Astrocyte (in vitro differentiated cells and primary cell): ENCODE data around the gene ANKLE1. TPM values are rescaled to one million over a fixed set of nuclear protein-coding genes. Genes with fewer than 3 reads are reported as not detected.
A peak's percentile ranks its signal among the peaks of the same experiment; 100 is the strongest.

ENCODE experiments used
- DNase-seq: peaks from one replicate; pipeline ENCODE4 v3.0.0-alpha.2; 2010; ENCODE audit warnings: low read depth
- FAIRE-seq: peaks from 2 replicates; lab custom pipeline; 2011; peaks lifted over from hg19 to GRCh38; lab: Jason Lieb, UNC
- H2AFZ ChIP-seq: 2 replicates; pipeline ENCODE4 v1.6.0; 2012; ENCODE audit warnings: low read depth, low read length, inconsistent platforms
- H3K27ac ChIP-seq: 2 replicates; pipeline ENCODE4 v1.5.1; 2011; ENCODE audit warnings: low read depth, low read length, inconsistent platforms
- H3K27me3 ChIP-seq: 2 replicates; pipeline ENCODE4 v1.6.0; 2011; ENCODE audit warnings: low read length, inconsistent platforms; ENCODE audit not compliant: insufficient read depth
- H3K36me3 ChIP-seq: 2 replicates; pipeline ENCODE4 v1.5.1; 2011; ENCODE audit warnings: low read length, inconsistent platforms; ENCODE audit not compliant: insufficient read depth
- H3K4me1 ChIP-seq: 2 replicates; pipeline ENCODE4 v1.5.1; 2011; ENCODE audit warnings: low read length, inconsistent platforms; ENCODE audit not compliant: insufficient read depth
- H3K4me2 ChIP-seq: 2 replicates; pipeline ENCODE4 v1.6.0; 2012; ENCODE audit warnings: low read length, inconsistent platforms
- H3K4me3 ChIP-seq: 2 replicates; pipeline ENCODE4 v1.5.1; 2011; ENCODE audit warnings: low read depth, mild to moderate bottlenecking, low read length, inconsistent platforms; ENCODE audit not compliant: insufficient read depth
- H3K79me2 ChIP-seq: 2 replicates; pipeline ENCODE4 v1.6.0; 2012; ENCODE audit warnings: mild to moderate bottlenecking, low read length, inconsistent platforms; ENCODE audit not compliant: insufficient read depth
- H3K9ac ChIP-seq: 2 replicates; pipeline ENCODE4 v1.6.0; 2012; ENCODE audit warnings: mild to moderate bottlenecking, low read length, inconsistent platforms
- H3K9me3 ChIP-seq: 2 replicates; pipeline ENCODE4 v1.5.1; 2012; ENCODE audit warnings: low read depth, mild to moderate bottlenecking, low read length, inconsistent platforms; ENCODE audit not compliant: insufficient read depth
- H4K20me1 ChIP-seq: 2 replicates; pipeline ENCODE4 v1.6.0; 2012; ENCODE audit warnings: low read length, inconsistent platforms; ENCODE audit not compliant: insufficient read depth
- H3K27ac Mint-ChIP-seq: one replicate; pipeline ENCODE4 v1.8.0; 2021; ENCODE audit warnings: mild to moderate bottlenecking, mixed read lengths; ENCODE audit not compliant: unreplicated experiment
- H3K27me3 Mint-ChIP-seq: one replicate; pipeline ENCODE4 v1.8.0; 2021; ENCODE audit warnings: low read depth, mixed read lengths; ENCODE audit not compliant: unreplicated experiment
- H3K36me3 Mint-ChIP-seq: one replicate; pipeline ENCODE4 v1.8.0; 2021; ENCODE audit warnings: low read depth, mixed read lengths; ENCODE audit not compliant: unreplicated experiment
- H3K4me1 Mint-ChIP-seq: one replicate; pipeline ENCODE4 v1.8.0; 2021; ENCODE audit warnings: low read depth, mixed read lengths; ENCODE audit not compliant: unreplicated experiment
- H3K4me3 Mint-ChIP-seq: one replicate; pipeline ENCODE4 v1.8.0; 2021; ENCODE audit warnings: mild to moderate bottlenecking, moderate library complexity, mixed read lengths; ENCODE audit not compliant: unreplicated experiment
- H3K9me3 Mint-ChIP-seq: one replicate; pipeline ENCODE4 v1.8.0; 2021; ENCODE audit warnings: mild to moderate bottlenecking, mixed read lengths; ENCODE audit not compliant: unreplicated experiment
- EZH2 ChIP-seq: IDR thresholded peaks from 2 replicates; pipeline ENCODE4 v1.6.1; 2012; ENCODE audit warnings: mild to moderate bottlenecking, low read length, inconsistent platforms; ENCODE audit not compliant: insufficient read depth
- total RNA-seq: library from RNA; stranded (reverse); gene quantifications from 2 replicates; pipeline ENCODE4 v1.2.1, GENCODE V29; 2021
- TF ChIP-seq, protein P1 (sequence below): IDR thresholded peaks from 2 replicates; pipeline ENCODE4 v1.5.1; 2011; ENCODE audit warnings: low read depth, mild to moderate bottlenecking, inconsistent platforms, low read length, moderate library complexity; ENCODE audit not compliant: insufficient read depth

The ANKLE1 gene
- total RNA-seq, 1 donor from 2014 or later: 1.8 TPM

DNA sequence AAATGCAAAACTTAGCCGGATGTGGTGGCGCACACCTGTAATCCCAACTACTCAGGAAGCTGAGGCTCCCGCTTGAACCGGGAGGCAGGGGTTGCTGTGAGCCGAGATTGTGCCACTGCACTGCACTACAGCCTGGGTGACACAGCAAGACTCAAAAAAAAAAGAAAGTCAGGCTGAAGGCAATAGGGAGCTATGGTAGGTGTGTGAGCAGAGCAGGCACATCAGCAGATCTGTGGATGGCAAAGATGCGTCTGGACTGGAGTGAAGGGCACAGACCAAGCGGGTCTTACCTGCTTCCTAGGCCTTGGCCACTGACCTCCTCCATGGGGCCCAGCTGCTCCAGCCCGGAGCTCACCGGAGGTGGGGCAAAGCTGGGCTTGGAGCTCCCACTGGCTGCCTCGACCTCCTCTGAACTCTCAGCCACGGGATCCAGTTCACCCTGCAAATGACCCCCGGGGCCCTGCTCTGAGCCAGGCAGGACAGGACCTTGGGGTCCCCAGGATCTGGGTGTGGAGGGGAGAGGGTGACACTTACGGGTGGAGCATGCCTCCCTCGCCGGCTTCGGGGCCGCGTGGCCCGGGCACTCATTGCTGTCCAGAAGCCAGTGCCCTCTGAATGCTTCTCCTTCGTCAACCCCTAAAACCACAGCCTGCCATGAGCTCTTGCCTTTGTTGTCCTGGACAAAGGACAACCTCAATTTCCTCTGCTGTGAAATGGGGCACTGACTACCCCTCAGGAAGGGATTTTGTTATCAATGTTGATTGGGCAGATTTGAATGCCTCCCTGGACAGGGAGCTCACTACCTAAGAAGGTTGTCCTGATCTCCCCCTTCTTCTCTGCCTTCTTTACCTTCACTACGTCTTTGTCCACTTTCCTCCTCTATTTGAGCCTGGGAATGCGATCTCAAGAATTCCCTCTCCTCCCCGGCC, 17.7 kb upstream of the ANKLE1 start:
- FAIRE-seq (no peak), DNase-seq (no peak)
- H3K27ac ChIP-seq: no peak overlapping the region
- no peak overlapping the region for H3K27ac Mint-ChIP-seq
- no peak overlapping the region for H3K4me2 ChIP-seq
- no peak overlapping the region for H3K4me3 Mint-ChIP-seq
- H3K36me3 Mint-ChIP-seq: no peaks in the 10 kb centered on the region
- H3K9ac ChIP-seq: no peak overlapping the region
- TF ChIP-seq, protein P1, sequence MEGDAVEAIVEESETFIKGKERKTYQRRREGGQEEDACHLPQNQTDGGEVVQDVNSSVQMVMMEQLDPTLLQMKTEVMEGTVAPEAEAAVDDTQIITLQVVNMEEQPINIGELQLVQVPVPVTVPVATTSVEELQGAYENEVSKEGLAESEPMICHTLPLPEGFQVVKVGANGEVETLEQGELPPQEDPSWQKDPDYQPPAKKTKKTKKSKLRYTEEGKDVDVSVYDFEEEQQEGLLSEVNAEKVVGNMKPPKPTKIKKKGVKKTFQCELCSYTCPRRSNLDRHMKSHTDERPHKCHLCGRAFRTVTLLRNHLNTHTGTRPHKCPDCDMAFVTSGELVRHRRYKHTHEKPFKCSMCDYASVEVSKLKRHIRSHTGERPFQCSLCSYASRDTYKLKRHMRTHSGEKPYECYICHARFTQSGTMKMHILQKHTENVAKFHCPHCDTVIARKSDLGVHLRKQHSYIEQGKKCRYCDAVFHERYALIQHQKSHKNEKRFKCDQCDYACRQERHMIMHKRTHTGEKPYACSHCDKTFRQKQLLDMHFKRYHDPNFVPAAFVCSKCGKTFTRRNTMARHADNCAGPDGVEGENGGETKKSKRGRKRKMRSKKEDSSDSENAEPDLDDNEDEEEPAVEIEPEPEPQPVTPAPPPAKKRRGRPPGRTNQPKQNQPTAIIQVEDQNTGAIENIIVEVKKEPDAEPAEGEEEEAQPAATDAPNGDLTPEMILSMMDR: no peak
- TF ChIP-seq EZH2: no peak
- peaks cover 2% of the 10 kb centered on the region for H3K4me1 Mint-ChIP-seq
- H3K27me3 Mint-ChIP-seq: peaks cover 10% of the 10 kb centered on the region
- H2AFZ ChIP-seq: peak overlapping the region; percentile 47
- H3K9me3 Mint-ChIP-seq: no peaks in the 10 kb centered on the region
- no peak overlapping the region for H3K4me3 ChIP-seq
- H3K4me1 ChIP-seq: no peaks in the 10 kb centered on the region
- no peaks in the 10 kb centered on the region for H3K36me3 ChIP-seq
- peaks cover 14% of the 10 kb centered on the region for H3K79me2 ChIP-seq
- H3K9me3 ChIP-seq: peaks cover 10% of the 10 kb centered on the region
- no peaks in the 10 kb centered on the region for H4K20me1 ChIP-seq
- no peaks in the 10 kb centered on the region for H3K27me3 ChIP-seq

DNA sequence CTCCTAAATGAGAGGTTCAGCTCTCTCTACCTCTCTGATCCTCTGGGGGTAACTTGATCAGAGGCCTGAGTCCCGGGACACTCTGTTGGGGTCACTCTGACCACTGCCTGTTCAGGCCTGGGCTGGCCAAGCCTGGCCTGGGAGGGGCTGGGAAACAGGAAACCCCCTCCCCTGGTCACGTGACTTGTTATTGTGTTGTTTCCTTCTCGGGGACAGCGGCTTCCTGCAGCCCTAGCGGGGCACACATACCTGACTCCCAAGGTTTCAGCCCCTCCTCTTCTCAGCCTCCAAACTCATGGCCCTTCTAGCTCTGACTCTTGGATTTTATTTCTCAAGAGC, 17.1 kb upstream of the ANKLE1 start, which contains the start of gene USHBP1:
TSS of gene USHBP1 (minus strand) at position 105 of the 339 bp plus-strand sequence. CDS start 446 bp downstream, outside the sequence.
- H3K4me1 Mint-ChIP-seq: peaks cover 2% of the 10 kb centered on the region
- H3K27ac Mint-ChIP-seq: no peak within 1 kb of the TSS
- Histone ChIP-seq H3K4me3 (no peak within 1 kb of the TSS), H3K4me2 (no peak within 1 kb of the TSS), H3K36me3 (no peaks in the 10 kb centered on the region), H2AFZ (peak within 1 kb of the TSS; percentile 47), H3K27ac (no peak within 1 kb of the TSS), H3K79me2 (peaks cover 16% of the 10 kb centered on the region), H3K9me3 (peaks cover 4% of the 10 kb centered on the region), H3K9ac (no peak within 1 kb of the TSS), H4K20me1 (no peaks in the 10 kb centered on the region), H3K4me1 (no peaks in the 10 kb centered on the region), H3K27me3 (no peaks in the 10 kb centered on the region)
- TF ChIP-seq EZH2: no peak
- TF ChIP-seq, protein P1: no peak
- H3K27me3 Mint-ChIP-seq: peaks cover 6% of the 10 kb centered on the region
- H3K9me3 Mint-ChIP-seq: no peaks in the 10 kb centered on the region
- DNase-seq (no peak), FAIRE-seq (no peak)
- H3K4me3 Mint-ChIP-seq: no peak within 1 kb of the TSS
- no peaks in the 10 kb centered on the region for H3K36me3 Mint-ChIP-seq

DNA sequence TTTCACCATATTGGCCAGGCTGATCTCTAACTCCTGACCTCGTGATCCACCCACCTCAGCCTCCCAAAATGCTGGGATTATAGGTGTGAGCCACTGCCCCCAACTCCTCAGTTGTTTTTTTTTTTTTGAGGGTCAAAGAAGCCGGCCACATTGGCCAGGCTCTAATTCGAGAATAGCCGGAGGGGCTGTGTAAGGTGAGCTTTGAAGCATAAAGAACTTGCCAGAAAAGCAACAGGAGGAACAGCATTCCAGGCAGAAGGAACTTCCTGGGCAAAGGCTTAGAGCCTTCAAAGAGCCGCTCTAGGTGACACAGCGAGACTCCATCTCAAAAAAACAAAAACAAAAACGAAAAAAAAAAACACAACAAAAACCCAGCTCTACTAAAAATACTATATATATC, 15.7 kb upstream of the ANKLE1 start:
- no peaks in the 10 kb centered on the region for H4K20me1 ChIP-seq
- Mint-ChIP-seq H3K9me3 (no peaks in the 10 kb centered on the region), H3K4me1 (peaks cover 2% of the 10 kb centered on the region), H3K27ac (no peak overlapping the region), H3K27me3 (no peaks in the 10 kb centered on the region), H3K36me3 (peaks cover 3% of the 10 kb centered on the region), H3K4me3 (no peak overlapping the region)
- no peak overlapping the region for H2AFZ ChIP-seq
- H3K27me3 ChIP-seq: no peaks in the 10 kb centered on the region
- H3K36me3 ChIP-seq: peaks cover under 1% of the 10 kb centered on the region
- FAIRE-seq: no peak
- H3K9me3 ChIP-seq: no peaks in the 10 kb centered on the region
- H3K27ac ChIP-seq: no peak overlapping the region
- no peak for DNase-seq
- H3K4me3 ChIP-seq: no peak overlapping the region
- TF ChIP-seq EZH2: no peak
- TF ChIP-seq, protein P1: no peak
- H3K4me2 ChIP-seq: no peak overlapping the region
- no peaks in the 10 kb centered on the region for H3K4me1 ChIP-seq
- no peak overlapping the region for H3K9ac ChIP-seq
- H3K79me2 ChIP-seq: peaks cover 16% of the 10 kb centered on the region
